Memory B cell (primary cell): ENCODE results near the gene MAGEB1.

Experiments used
- ATAC-seq: fragments of 150-1000 bp; cut with Tn5 transposase; 2 replicates; pipeline ENCODE4 v1.10.0; 2021; ENCODE audit warnings: low read depth, mild to moderate bottlenecking, moderate library complexity
- DNase-seq, 2 donors: peaks; one replicate each; pipeline ENCODE4 v3.0.0; 2022; ENCODE audit warnings: low spot score in 2 of 2
- H3K27ac Mint-ChIP-seq: one replicate; pipeline ENCODE4 v1.8.0; 2022; ENCODE audit warnings: mild to moderate bottlenecking, moderate library complexity, mixed read lengths
- H3K27me3 Mint-ChIP-seq: one replicate; pipeline ENCODE4 v1.8.0; 2022; ENCODE audit warnings: mixed read lengths
- H3K36me3 Mint-ChIP-seq: one replicate; pipeline ENCODE4 v1.8.0; 2022; ENCODE audit warnings: mild to moderate bottlenecking, mixed read lengths
- H3K4me1 Mint-ChIP-seq: one replicate; pipeline ENCODE4 v1.8.0; 2022; ENCODE audit warnings: mixed read lengths
- H3K4me3 Mint-ChIP-seq: one replicate; pipeline ENCODE4 v1.8.0; 2022; ENCODE audit warnings: mild to moderate bottlenecking, moderate library complexity, mixed read lengths
- H3K9me3 Mint-ChIP-seq: one replicate; pipeline ENCODE4 v1.8.0; 2022; ENCODE audit warnings: mixed read lengths

The MAGEB1 gene

DNA sequence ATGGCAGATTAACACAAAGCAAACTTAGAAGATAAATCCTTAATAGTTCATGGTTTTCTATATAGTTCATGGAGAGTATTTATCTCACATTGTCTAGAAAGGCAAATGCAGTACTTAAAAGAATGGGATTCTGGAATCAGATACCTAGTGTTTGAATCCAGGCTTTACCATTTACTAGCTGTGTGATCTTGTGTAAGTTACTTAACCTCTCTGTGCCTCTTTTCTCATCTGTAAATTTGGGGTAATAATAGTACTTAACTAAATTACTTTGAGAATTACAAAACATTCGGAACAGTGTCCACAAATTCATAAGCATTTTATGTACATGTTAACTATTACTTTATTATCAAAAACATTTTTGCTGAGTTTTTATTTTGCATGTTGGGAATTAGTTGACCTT is 15.8 kb downstream of the MAGEB1 start:
- DNase-seq = no peak
- ATAC-seq = no peak
- Mint-ChIP-seq H3K9me3 (no peaks in the 10 kb centered on the region), H3K27me3 (peaks cover 2% of the 10 kb centered on the region), H3K36me3 (no peaks in the 10 kb centered on the region), H3K27ac (no peak overlapping the region), H3K4me1 (no peaks in the 10 kb centered on the region), H3K4me3 (no peak overlapping the region)

DNA sequence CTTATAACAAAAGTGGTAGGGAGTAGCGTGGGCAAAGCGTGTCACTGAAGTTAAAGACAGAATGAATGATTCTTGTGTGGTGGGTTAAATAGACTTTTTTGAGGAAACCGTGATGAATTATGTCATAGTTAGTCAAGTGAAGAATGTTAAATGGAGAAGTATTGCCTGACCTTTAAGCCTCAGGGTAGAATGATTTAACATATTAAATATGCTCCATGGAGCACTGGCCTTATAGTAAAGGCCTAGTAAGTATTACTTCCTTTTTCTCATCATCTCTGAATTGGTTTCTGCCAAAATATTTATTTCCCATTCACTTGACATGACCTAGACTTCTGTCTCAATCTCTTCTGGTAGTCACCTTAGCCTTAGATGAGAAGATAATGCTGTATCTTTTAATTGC is 23.7 kb downstream of the MAGEB1 start:
- Mint-ChIP-seq H3K27ac (no peak overlapping the region), H3K9me3 (peaks cover 2% of the 10 kb centered on the region), H3K36me3 (no peaks in the 10 kb centered on the region), H3K4me3 (no peak overlapping the region), H3K27me3 (no peaks in the 10 kb centered on the region), H3K4me1 (no peaks in the 10 kb centered on the region)
- DNase-seq (no peak), ATAC-seq (no peak)

DNA sequence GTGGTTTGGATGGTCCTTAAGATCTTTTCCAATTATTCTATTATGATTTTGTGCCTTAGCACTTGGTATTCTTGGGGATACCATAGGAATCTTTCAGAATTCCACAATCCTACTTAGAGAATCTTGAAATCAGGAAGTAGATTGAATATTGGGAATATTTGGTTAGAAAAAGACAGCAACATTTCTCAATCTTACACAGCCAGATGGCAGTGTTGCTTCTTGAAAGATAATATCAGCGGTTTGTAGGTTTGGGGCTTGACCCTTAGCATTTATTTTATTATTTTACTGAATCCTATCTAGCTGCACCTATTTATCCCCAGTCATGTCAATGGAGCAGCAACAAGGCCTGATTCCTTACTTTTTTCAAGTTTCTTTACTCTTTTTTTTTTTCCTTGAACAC is 28.6 kb downstream of the MAGEB1 start:
- H3K27ac Mint-ChIP-seq = no peak overlapping the region
- no peaks in the 10 kb centered on the region for H3K27me3 Mint-ChIP-seq
- H3K36me3 Mint-ChIP-seq = no peaks in the 10 kb centered on the region
- no peak for ATAC-seq
- no peak overlapping the region for H3K4me3 Mint-ChIP-seq
- no peak for DNase-seq
- H3K4me1 Mint-ChIP-seq = no peaks in the 10 kb centered on the region
- no peaks in the 10 kb centered on the region for H3K9me3 Mint-ChIP-seq

DNA sequence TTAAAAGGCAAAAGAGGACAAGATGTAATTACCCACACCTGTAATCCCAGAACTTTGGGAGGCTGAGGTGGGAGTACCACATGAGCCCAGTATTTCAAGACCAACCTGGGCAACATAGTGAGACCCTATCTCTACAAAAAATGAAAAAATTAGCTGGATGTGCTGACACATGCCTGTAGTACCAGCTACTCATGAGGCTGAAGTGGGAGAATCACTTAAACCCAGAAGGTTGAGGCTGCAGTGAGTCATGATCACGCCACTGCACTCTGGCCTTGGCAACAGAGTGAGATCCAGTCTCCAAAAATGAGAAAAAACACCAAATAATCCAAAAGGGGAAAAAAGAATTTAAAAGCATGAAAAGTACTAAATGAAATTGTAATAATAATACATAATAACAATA is 31.4 kb downstream of the MAGEB1 start:
- no peak for DNase-seq
- Mint-ChIP-seq H3K27me3 (no peaks in the 10 kb centered on the region), H3K27ac (no peak overlapping the region), H3K4me3 (no peak overlapping the region), H3K4me1 (no peaks in the 10 kb centered on the region), H3K9me3 (no peaks in the 10 kb centered on the region), H3K36me3 (no peaks in the 10 kb centered on the region)
- ATAC-seq = no peak

DNA sequence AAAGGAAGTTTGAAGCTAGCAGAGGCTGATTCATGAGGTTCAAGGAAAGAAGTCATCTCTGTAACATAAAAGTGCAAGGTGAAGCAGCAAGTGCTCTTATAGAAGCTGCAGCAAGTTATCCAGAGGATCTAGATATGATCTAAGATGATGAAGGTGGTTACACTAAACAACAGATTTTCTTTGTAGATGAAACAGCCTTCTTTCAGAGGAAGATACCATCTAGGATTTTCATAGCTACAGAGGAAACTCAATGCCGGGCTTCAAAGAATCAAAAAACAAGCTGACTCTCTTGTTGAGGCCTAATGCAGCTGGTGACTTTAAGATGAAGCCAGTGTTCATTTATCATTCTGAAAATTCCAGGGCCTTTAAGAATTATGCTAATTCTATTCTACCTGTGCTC is 33.5 kb downstream of the MAGEB1 start:
- H3K9me3 Mint-ChIP-seq = no peaks in the 10 kb centered on the region
- no peak for DNase-seq
- H3K36me3 Mint-ChIP-seq = no peaks in the 10 kb centered on the region
- no peak for ATAC-seq
- H3K27me3 Mint-ChIP-seq = no peaks in the 10 kb centered on the region
- no peak overlapping the region for H3K4me3 Mint-ChIP-seq
- no peaks in the 10 kb centered on the region for H3K4me1 Mint-ChIP-seq
- no peak overlapping the region for H3K27ac Mint-ChIP-seq

DNA sequence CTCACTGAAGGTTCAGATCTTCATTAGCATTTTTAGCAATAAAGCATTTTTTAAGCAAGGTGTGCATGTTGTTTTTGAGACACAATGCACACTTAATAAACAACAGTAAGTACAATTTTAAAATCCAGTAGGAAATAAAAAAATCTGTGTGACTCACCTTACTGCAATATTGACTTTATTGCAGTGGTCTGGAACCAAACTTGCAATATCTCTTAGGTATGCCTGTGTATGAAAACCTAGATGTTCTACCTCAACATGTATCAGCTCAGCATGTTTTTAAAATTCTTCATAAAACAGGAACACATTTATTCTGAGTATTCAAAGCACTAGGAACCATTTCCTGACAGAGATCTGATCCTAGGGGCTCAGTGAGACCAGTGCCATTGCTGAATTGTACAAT is 35.6 kb downstream of the MAGEB1 start:
- Mint-ChIP-seq H3K9me3 (no peaks in the 10 kb centered on the region), H3K4me3 (no peak overlapping the region), H3K36me3 (no peaks in the 10 kb centered on the region), H3K27ac (no peak overlapping the region), H3K4me1 (no peaks in the 10 kb centered on the region), H3K27me3 (no peaks in the 10 kb centered on the region)
- no peak for ATAC-seq
- no peak for DNase-seq

DNA sequence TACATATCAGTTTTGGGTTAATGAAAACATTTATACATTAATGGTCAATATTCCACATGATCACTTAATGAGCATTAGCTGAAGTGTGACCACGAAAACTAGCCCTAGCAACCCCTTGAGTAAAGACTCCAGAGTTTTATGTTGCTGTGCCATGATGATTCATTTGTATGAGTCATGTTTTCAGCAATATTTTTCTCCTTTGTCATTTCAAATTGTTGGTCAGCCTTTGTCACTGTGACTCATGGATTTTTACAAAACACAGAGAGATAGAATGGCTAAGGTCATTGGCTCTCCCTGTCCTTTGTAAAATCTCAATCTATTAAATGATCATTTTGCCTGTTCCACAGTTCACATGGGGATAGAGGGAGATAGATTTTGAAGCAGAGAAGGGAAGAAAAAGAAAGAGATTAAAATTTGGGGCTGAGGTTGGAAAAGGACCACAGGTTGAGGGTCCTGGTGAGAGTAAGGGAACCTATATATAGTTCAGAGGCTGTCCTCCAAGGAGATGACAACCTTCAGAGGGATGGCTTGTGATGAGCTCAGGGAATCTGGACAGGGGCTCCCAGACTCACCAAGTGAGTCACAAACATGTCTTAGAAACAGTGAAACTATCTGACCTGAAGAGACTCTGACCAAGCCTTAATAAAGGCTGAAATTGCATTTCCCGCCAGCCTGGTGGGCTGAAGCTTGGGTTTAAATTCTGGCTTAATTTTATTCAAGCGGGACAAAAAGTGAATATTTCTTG is 36.7 kb downstream of the MAGEB1 start:
- no peaks in the 10 kb centered on the region for H3K27me3 Mint-ChIP-seq
- no peaks in the 10 kb centered on the region for H3K9me3 Mint-ChIP-seq
- DNase-seq = no peak

DNA sequence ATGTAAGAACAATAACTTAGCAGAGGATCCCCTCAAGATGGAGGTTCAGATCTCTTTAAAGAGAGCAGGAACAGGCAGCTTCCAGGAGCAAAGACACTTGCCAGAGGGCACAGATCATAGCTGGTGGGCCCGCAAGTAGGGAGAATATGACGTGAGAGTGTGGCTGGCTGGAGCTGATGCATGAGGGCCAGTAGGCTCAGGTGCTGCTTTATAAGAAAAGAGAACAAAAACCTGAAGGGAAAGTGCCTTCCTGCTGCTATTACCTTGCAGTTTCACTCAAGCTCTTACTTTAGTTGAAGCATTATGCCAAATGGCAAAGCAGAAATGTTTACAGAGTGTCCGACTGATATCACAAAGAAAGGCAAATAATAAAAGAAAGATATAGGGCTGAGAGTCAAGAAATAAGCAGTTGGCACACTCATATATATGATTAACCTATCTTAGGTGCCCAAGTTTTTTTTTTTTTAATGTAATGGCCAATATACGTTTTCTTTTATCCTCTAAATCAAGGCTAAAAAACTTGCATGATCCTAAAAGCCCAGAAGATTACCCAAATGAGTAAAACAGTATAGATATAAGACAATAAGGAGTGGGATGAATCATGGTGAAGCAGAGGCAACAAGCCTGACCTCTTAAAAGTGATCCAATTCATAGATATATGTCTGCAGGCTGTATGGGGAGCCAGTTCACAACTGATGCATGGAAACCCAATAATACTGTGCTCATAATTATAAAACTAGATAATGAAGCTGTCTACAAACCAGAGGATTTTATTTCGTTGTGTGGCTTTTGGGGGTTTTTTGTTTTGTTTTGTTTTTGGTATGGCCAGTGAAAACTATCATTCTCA is 49.7 kb downstream of the MAGEB1 start:
- Mint-ChIP-seq H3K4me3 (no peak overlapping the region), H3K27me3 (peaks cover 1% of the 10 kb centered on the region), H3K27ac (no peak overlapping the region), H3K36me3 (no peaks in the 10 kb centered on the region), H3K4me1 (no peaks in the 10 kb centered on the region), H3K9me3 (no peaks in the 10 kb centered on the region)
- ATAC-seq (no peak), DNase-seq (no peak)

More for the DNA sequence above, 36.7 kb downstream of the MAGEB1 start:
- no peaks in the 10 kb centered on the region for H3K4me1 Mint-ChIP-seq
- ATAC-seq = no peak
- no peaks in the 10 kb centered on the region for H3K36me3 Mint-ChIP-seq
- no peak overlapping the region for H3K27ac Mint-ChIP-seq
- H3K4me3 Mint-ChIP-seq = no peak overlapping the region

DNA sequence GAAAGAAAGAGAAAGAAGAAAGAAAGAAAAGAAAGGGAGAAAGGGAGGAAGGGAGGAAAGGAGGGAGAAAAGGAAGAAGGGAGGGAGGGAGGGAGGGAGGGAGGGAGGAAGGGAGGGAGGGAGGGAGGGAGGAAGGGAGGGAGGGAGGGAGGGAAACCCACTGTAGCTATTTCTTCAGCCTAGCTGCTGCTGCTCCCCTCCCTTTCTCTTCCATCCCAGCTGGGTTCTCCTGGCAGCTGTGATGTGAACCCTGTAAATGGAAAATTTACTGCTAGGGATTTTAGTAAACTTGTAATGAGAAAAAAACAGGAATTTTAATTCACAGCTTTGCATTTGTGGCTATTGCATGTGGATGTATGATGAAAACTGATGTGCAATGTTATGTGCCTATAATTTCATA is 54.3 kb downstream of the MAGEB1 start:
- DNase-seq (no peak), ATAC-seq (no peak)
- Mint-ChIP-seq H3K27me3 (peaks cover 3% of the 10 kb centered on the region), H3K27ac (no peak overlapping the region), H3K36me3 (no peaks in the 10 kb centered on the region), H3K4me1 (no peaks in the 10 kb centered on the region), H3K9me3 (no peaks in the 10 kb centered on the region), H3K4me3 (no peak overlapping the region)
